Jurkat, Clone E6-1 (cell line): ENCODE measurements around the gene LOC101059915.

Experiments
- DNase-seq: peaks from one replicate; pipeline ENCODE4 v3.0.0-alpha.2; 2011; ENCODE audit warnings: low read depth, low spot score
- H3K4me3 ChIP-seq: 2 replicates; pipeline ENCODE4 v1.5.1; 2011; ENCODE audit warnings: mild to moderate bottlenecking, low read length, control low read depth, moderate library complexity

Gene LOC101059915

DNA sequence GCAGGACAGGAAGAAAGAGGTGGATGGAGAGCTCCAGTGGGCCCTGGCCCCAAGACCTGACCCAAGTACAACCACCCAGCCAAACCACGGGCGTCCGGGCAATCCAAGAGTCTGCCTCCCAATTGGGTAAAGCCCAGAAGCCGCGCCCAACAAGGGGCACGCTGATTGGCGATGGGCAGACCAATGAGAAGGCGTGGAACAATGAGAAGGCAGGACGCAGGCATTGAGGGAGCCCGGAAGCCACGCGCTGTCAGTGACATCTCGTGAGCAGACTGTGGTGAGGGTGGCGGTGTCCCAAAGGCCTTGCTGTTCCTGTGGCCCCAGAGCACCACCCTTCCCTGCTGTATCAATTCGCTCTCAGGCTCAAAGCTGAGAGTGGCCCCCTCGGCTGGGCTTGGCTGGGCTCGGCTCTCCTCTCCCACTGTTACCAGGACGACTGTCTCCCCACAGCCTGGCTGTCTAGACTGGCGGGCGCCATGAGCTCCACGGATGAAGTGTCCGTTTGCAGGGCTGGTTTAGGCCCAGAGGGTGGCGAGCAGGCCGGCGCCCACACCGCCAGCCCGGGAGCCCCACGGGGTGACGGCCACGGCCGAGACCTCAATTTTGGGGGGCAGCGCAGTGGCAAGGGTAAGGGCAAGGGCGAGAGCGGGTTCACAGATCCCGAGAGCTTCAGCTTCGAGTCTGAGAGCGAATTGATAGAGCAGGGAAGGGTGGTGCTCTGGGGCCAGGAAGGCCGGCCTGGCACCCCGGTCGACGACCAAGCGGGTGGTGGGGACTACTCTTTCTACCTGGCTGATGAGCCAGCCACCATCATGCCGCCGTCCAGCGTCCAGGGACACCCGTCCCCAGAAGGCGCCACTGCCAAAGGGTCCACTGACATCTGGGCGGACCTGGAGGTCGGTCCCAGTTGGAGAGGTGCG is at the start of gene LOC101059915:
TSS of gene LOC101059915 (plus strand) at position 219 of the 920 bp plus-strand sequence.
- no peak within 1 kb of the TSS for H3K4me3 ChIP-seq
- no peak for DNase-seq

DNA sequence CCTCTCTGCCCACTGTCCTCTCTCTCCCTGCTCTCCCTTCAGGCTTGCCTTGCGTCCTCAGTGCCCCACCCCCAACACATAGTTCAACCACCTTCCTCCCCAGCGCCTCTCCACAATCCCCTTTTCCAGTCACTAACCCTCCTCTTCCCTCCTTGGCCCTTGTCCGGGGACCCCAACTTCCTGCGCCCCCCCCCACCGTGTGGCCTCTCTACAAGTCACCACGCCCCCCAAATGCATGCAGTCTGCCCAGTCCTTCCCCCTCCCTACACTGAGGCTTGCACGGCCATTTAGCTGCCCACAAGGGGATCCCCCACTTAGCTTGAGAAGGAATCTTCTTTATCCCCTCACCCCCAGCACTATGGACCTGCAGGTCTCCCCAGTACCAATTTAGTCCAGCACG is 49.6 kb upstream of the LOC101059915 start:
- peak overlapping the region; percentile 46 for H3K4me3 ChIP-seq

DNA sequence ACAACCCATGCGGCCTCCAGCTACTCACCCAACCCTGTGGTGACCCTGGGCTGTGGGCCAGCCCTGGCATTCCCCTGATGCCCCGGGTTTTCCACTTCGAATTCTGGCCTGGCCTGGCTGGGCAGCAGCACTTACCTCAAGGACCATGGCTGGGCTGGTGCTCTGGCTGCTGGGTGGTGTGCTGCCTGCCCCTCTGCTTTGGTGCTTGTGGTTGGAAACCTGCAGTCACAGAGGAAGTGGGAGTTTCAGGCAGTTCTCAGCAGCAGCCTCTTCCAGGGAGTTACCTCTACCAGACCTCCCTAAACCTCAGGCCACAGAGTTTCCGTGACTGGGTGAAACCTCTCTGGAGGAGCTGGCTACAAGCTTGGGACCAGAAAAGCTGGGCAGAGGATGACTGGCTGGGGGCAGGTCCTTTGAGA is 49.0 kb upstream of the LOC101059915 start, which contains the start of gene CXCR3:
TSS of gene CXCR3 (minus strand) at position 209 of the 419 bp plus-strand sequence. CDS start at position 147, 62 bp downstream.
- peak within 1 kb of the TSS; percentile 46 for H3K4me3 ChIP-seq
- peak; percentile 87 for DNase-seq

More for the DNA sequence above, 49.6 kb upstream of the LOC101059915 start:
- DNase-seq = no peak

DNA sequence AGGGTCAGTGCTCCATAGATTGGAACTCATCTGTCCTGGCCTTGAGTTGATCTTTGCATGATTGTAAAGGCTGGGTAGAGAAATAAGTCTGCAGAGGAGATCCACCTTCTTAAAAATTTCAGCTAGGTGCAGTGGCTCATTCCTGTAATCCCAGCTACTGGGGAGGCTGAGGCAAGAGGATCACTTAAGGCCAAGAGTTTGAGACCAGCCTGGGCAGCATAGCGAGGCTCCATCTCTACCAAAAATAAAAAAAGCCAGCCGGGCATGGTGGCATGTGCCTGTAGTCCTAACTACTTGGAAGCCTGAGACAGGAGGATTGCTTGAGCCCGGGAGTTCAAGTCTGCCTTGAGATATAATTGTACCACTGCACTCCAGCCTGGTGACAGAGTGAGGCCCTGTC is 48.6 kb upstream of the LOC101059915 start:
- peak overlapping the region; percentile 46 for H3K4me3 ChIP-seq
- DNase-seq = no peak

DNA sequence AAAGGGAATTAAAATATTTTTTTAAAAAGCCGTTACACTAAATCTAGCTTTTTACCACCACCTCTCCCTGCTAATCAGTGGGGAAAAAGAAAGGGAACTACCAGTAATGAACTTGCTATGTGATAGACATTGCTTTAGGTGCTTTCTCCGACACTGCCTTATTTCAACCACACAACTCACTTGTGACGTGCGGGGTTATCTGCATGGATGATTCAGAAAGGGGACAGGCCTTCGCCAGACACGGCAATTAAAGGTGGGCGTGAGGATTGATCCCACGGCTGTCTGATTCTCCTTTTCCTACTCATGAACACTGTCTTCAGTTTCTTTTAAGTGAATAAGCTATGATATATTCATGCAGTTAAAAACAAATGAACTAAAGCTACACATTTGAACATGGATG is 48.2 kb upstream of the LOC101059915 start:
- no peak for DNase-seq
- no peak overlapping the region for H3K4me3 ChIP-seq

DNA sequence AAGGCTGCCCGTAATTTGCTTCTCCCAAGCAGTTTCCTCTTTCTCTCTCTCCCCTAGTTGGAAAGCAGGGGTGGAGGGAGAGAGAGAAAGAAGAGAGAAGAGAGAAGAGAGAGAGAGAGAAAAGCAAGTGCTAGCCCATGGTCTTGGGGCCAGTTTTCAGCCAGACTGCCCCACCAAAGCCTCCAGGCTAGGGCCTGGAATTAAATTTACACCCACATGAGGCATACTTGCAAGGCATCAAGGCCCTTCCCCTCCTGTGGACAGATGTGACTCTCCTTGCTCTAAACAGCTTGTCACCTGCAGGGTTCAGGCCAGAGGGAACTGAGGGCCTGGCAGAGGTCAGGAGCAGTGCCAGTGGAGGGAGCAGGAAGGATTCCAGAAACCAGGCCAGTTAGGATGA is 47.4 kb upstream of the LOC101059915 start:
- DNase-seq = no peak
- no peak overlapping the region for H3K4me3 ChIP-seq

DNA sequence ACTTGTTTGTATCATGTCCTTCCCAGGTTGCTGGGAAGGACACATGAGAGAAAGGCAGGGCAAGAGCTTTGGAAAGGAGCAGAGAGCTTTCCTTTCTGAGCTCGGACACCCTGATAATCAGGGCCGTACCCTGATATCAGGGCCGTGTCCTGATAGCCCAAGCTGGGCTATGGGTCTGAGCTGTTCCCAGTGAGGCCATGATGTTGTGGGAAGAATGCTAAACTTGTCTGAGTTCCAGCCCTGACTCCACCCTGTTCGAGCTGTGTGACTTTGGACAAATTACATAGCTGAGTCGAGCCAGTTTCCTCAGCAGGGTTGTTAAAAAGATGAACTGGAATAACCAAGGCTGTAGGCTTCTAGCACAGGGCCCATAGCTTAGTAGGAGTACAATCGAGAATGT is 45.7 kb upstream of the LOC101059915 start:
- no peak overlapping the region for H3K4me3 ChIP-seq
- no peak for DNase-seq

DNA sequence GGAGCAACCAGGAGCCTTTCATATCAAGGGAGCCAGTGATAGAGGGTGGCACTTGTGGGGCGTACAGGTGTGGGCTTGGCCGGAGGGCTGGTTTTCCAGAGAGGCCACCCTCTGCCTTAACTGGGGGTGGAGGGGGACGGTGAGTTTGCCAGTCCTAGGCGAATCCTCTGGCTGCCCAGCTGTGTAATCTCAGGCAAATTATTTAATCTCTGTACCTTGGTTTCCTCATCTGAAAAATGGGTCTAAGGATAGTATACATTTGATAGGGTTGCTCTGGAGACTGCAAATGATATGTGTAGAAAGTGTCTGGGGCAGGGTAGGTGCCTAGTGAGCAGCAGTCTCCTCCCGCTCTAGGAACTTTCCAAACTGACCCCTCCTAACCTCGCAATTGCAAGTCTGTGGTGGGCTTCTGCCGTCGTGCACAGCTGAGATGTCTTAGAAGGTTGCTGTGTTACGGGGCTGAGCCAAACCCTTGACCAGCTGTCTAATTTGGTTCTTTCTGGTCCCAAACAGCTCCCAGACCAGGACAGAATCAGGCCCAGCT is 45.2 kb upstream of the LOC101059915 start:
- H3K4me3 ChIP-seq = no peak overlapping the region
- DNase-seq = no peak

DNA sequence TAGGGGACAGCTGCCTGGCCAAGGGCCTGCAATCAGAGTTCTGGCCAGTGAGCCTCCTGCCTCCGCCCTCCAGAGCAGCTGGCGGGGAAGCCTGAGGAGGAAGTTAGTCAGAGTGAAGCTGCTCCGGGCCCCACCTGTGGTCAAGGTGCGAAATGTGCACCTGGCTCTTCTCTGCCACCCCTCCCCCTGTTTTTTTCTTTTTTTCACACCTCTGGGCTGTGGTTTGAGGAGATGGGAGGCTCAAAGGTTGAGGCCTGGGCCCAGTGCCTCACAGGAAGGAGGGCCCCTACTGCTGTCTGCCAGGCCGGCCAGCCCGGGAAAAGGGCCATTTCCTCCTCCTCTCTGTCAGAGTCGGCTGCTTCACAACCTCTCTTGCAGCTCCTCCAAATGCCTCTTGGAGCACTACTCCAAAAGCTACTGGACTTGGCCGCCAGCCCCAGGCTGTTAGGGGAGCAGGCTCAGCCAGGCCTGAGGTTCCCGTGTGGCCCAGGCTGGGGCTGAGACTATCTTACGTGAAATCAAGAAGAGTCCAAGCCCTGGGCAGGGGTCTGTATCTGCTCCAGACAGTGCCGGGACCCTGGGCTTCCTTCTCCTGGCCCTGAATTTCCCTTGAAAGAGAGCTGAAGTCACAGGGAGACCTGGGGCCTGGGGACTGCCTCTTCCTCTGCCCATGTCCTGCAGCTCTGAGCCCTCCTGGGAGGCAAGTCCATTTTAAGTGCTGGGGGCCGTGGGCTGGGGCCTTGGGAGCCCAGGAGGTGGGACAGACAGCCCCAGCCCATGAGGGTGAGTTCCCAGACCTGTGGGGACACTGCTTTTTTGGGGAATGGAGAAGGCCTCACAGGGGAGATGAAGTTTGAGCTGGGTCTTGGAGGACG is 44.5 kb upstream of the LOC101059915 start:
- DNase-seq = peak; percentile 60
- no peak overlapping the region for H3K4me3 ChIP-seq

DNA sequence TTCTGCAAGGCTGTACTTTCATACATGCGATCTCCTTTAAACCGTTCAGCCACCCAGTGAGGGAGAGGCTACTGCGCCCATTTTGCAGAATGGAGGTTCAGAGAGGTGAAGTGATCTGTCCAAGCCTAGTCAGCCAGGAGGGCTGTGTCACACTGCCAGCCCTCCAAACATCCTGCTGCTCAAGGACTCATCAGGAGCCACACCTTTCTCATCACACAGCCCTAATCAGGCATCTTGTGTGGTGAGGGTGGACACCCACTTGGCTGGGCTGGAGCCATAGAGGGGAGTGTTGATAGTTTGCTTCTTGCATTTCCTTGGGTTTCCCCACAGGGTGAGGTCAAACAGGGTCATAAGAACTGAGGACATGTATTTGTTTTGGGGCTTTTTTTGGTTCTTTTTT is 43.6 kb upstream of the LOC101059915 start:
- no peak overlapping the region for H3K4me3 ChIP-seq
- DNase-seq = no peak

DNA sequence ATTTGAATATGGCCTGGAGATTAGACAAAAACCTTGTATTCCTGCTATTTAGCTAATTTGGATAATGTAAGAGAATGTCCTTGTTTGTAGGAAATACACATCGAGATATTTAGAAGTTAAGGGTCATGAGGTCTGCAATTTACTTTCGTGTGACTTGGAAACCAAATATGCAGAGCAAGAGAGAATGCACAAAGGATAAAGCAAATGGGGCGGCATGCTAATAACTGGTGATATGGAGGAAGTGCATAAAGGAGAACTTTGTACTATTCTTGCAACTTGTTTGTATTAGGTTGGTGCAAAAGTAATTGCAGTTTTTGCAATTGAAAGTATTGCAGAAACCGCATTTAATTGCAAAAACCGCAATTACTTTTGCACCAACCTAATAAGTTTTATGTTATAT is 41.9 kb upstream of the LOC101059915 start:
- no peak overlapping the region for H3K4me3 ChIP-seq
- DNase-seq = no peak

DNA sequence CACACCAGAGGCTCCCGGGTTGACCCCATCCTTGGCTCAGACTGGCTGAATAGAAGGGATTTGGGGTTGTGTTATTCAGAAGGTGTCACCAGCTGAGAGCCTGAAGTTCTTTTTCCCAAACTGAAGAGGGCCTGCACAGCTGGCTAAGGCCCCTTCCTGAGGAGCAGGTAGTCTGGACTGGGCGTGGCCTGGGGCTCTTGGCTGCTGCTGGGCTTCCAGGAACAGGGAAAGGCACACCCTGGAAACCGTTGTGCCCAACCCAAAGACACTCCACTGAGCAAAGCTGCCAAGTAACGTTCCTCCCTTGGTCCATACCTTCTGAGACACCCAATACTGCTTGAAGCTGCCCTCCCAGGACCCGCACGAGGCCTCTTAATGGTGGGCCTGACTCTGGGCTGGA is 40.8 kb upstream of the LOC101059915 start:
- H3K4me3 ChIP-seq = no peak overlapping the region
- DNase-seq = no peak

DNA sequence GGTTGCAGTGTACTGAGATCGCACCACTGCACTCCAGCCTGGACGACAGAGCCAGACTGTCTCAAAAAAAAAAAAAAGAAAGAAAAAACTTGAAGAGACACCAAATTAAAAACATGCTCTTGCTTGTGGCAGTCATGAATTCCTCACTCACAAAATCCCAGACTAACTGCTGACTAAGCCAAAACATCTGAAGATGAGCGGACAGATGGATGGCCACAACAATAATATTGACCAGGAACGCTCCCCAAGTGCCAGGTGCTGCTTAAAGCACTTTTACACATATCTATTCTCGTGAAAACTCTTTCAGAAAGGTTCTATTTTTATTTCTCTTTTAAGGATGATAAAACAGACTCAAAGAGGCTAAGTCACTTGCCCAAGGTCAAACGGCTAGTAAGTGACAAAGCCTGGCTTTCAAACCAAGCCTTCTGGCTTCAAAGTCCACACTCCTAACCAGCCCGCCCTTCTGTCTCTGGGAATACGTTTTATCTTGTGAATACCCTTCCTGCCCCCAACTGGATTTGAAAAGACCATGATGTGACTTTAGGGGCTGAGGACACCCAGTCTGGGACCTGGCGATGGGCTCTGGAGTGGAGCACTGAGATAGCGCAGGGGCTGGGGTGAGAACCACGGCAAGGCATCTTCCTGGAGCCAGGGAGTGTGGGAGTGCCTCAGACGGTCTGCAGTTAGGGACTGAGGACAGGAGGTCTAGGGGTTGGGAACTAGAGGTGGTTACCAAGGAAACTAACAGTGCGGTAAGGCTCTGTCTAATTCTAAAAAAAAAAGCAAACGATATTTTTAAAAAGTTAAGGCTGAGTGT is 39.5 kb upstream of the LOC101059915 start:
- no peak overlapping the region for H3K4me3 ChIP-seq
- DNase-seq = no peak

DNA sequence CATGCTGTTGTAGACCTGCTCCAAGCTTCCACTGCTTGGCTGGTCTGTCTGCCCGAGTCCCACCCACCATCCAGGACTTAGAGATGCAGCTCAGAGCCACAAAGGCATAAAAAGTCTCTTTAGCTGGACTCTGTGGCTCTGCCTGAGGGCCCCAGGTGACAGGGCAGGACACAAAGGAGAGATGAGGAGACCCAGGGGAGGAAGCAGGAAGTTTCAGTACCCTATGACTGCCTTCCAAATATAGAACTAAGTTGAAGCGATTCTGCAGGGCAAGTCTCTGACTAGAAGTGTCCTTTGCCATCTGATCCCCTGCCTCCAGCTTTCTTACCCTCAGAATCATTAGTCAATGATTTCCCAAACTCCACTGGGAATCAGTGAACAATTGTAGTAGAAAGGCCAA is 37.9 kb upstream of the LOC101059915 start:
- DNase-seq = no peak
- H3K4me3 ChIP-seq = no peak overlapping the region

DNA sequence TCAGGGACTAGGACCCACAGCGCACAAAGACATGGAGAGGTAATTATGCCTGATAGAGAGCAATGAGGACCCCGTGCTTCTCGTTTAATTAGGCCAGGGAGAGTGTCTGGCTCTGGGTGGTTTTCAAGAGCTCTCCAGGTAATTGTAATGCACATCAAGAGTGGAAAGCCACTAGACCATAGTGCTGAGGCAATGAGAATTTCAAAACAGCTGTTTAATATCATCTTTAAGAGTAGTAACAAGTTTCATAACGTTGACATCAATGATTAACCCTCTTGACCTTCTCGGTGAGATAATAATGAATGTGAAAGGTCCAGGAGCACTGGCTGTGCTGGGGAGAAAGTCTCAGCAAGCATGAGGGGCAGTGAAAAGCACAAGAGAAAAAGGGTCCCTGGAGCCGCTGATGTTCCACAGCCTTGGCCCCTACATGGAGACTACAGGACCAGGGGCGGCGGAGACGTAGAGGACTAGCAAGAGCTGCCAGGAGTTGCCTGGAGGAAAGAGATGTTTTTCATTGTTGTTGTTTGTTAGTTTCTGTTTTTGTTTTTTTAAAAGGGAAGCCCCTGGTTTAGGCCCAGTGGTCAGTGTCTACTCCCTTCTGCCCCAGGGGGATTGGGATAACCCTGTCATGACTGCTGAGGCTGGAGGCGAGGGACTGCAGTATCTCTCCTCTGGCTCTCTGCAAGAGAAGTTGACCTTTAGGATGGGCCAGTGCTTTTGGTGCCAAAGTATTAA is 34.3 kb upstream of the LOC101059915 start:
- DNase-seq = no peak
- H3K4me3 ChIP-seq = no peak overlapping the region

DNA sequence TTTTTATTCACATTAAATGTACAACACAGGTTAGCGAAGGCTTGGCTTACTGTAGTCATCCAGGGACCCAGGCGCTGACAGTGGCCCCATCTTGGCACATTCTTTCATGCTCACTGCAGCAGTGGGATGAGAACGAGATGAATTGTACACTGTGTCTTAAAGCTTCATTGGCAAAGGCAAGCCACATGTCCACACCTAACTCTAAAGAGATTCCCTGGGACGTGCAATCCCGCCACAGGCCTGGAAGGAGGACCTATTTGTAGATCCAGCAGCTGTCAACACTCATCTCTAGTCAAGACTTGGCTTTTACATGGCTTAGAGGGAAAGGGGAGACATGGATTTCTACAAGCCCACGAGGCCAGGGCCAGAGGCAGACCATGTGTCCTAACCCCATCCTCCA is 33.0 kb upstream of the LOC101059915 start:
- no peak overlapping the region for H3K4me3 ChIP-seq
- no peak for DNase-seq

DNA sequence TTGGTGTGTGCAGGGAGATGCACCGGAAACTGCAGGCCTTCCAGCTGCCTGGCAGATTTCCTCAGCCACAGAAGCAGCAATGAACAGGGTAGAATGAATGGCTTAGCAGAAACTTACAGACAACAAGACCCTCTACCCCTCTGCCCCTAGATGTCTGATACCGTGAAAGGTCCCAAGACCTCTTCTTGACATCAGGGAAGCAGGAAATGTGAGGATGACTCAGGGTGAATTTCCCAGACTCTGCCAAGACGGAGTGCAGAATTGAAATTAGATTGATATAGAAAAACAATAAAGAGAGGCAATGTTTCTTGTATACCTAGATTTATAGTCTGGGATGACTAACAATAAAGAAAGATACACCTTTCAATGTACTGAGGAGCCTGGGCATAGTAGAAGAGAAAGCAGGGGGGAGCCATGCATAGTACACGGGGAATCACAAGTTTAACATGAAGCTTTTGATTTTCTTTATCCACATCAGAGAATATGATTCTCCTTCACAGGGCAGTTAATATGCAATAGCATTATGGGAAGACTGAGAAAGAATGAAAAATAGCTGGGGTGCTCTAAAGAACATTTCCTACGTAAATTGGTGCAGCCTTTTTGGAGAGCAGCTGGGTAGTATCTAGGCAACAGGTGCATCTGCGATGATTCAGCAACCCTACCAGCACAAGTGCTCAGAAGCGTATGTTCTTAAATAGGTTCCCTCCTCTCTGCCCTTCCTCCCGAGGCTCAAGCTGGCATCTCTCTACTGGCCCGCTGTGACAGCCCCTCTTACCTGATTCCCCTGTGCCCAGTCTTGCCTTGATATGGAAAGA is 30.7 kb upstream of the LOC101059915 start:
- DNase-seq = no peak
- no peak overlapping the region for H3K4me3 ChIP-seq
